Tibial artery (tissue), 4 donors: ENCODE results near the gene SLC22A7.

ENCODE experiments used
- DNase-seq, 2 donors: peaks; one replicate each; pipeline ENCODE4 v3.0.0-alpha.2; 2019
- H3K27ac ChIP-seq, 2 donors: fragments of 200-600 bp; sonication (generic) in 1 of 2; 1 replicate in 1 of 2; 2 replicates in 1 of 2; pipeline ENCODE4 v1.5.1; 2018 to 2019; ENCODE audit warnings: mild to moderate bottlenecking in 1 of 2
- H3K27me3 ChIP-seq, 2 donors: fragments of 200-600 bp; sonication (generic) in 1 of 2; one replicate each; pipeline versions ENCODE4 v1.5.1 to v1.6.0; 2016 to 2019
- H3K36me3 ChIP-seq, 3 donors: fragments of 200-600 bp; sonication (generic) in 2 of 3; one replicate each; pipeline ENCODE4 v1.5.1; 2016 to 2019; ENCODE audit warnings: mild to moderate bottlenecking in 2 of 3
- H3K4me1 ChIP-seq, 4 donors: fragments of 200-600 bp; sonication (generic) in 2 of 4; 1 replicate in 3 of 4; 2 replicates in 1 of 4; pipeline ENCODE4 v1.5.1; 2016 to 2019
- H3K4me3 ChIP-seq, 2 donors: fragments of 200-600 bp; sonication (generic) in 1 of 2; 1 replicate in 1 of 2; 2 replicates in 1 of 2; pipeline ENCODE4 v1.5.1; 2018 to 2019; ENCODE audit warnings: mild to moderate bottlenecking in 2 of 2
- H3K9me3 ChIP-seq, 3 donors: fragments of 200-600 bp; sonication (generic) in 1 of 3; one replicate each; pipeline ENCODE4 v1.5.1; 2016 to 2019
- intact Hi-C: fragments of 100-400 bp; cut with DNase I; formaldehyde crosslinking; loops from one replicate; pipeline ENCODE4 v1.15.0; 2023; ENCODE audit warnings: low total_unique reads
- TF ChIP-seq, protein P1 (sequence below), 2 experiments: fragments of 200-600 bp in 1 of 2; fragments of 450-650 bp in 1 of 2; IDR thresholded peaks; one replicate each; pipeline ENCODE4 v1.5.1; 2017 to 2019; ENCODE audit warnings: antibody characterized with exemption in 2 of 2, mild to moderate bottlenecking in 1 of 2, moderate library complexity in 1 of 2

Gene SLC22A7

DNA sequence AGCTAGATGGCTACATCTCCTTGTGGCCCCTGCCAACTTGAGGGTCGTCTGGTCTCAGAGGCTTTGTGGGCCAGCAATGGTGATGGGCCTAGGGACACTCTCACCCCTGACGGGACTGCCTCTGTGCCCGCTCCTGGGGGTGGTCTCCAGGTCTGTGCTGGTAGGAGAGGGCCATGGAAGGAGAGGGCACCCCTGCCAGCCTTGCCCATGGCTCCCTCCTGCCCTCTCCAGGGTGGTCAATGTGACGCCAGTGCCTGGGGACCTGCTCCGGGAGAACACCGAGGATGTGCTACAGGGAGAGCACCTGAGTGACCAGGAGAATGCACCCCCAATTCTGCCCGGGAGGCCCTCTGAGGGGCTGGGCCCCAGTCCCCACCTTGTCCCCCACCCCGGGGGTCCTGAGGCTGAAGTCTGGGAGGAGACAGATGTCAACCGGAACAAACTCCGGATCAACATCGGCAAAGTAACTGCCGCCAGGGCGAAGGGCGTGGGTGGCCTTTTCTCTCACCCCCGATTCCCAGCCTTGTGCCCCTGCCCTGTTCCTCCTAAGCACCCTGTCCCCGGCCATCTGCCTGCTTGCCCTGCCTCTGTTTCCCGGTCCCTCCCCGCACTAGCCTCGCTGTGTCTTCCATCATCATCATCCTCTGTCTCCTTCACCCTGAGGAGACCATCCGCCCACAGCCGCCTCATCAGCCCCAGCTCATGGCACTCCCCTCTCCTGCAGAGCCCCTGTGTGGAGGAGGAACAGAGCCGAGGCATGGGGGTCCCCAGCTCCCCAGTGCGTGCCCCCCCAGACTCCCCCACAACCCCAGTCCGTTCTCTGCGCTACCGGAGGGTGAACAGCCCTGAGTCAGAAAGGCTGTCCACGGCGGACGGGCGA, 39.0 kb upstream of the SLC22A7 start:
- Histone ChIP-seq H3K9me3 (no peaks in the 10 kb centered on the region), H3K27ac (no peak overlapping the region), H3K36me3 (no peaks in the 10 kb centered on the region), H3K4me3 (no peak overlapping the region), H3K4me1 (no peaks in the 10 kb centered on the region), H3K27me3 (peaks cover 0 to 34% of the 10 kb centered on the region in 2 donors)
- DNase-seq, result no peak
- TF ChIP-seq, protein P1, sequence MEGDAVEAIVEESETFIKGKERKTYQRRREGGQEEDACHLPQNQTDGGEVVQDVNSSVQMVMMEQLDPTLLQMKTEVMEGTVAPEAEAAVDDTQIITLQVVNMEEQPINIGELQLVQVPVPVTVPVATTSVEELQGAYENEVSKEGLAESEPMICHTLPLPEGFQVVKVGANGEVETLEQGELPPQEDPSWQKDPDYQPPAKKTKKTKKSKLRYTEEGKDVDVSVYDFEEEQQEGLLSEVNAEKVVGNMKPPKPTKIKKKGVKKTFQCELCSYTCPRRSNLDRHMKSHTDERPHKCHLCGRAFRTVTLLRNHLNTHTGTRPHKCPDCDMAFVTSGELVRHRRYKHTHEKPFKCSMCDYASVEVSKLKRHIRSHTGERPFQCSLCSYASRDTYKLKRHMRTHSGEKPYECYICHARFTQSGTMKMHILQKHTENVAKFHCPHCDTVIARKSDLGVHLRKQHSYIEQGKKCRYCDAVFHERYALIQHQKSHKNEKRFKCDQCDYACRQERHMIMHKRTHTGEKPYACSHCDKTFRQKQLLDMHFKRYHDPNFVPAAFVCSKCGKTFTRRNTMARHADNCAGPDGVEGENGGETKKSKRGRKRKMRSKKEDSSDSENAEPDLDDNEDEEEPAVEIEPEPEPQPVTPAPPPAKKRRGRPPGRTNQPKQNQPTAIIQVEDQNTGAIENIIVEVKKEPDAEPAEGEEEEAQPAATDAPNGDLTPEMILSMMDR (IDR thresholded peaks at IDR 0.05), result no peak
- intact Hi-C loops, result no loop called here

DNA sequence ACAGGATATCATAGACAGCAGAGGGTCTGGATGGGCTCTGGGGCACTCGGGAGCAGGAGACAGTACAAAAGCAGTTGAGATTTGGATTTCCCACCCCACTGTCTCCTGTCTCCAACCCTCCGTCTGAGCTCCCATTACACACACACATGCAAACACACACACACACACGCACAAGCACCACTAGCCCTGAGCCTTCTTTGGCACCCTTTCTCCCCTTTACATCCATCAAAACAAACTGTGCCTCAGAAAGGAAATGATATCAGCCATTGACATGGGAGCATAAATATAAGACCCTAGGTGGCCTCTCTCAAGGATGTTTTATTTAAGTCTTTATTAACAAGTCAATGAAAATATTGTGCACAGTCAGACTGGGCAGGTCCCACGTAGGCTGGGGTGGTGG, 37.3 kb upstream of the SLC22A7 start:
- TF ChIP-seq, protein P1 (IDR thresholded peaks at IDR 0.05), result no peak
- Histone ChIP-seq H3K27ac (no peak overlapping the region), H3K4me1 (no peaks in the 10 kb centered on the region), H3K4me3 (no peak overlapping the region), H3K36me3 (no peaks in the 10 kb centered on the region), H3K27me3 (peaks cover 0 to 18% of the 10 kb centered on the region in 2 donors), H3K9me3 (no peaks in the 10 kb centered on the region)
- DNase-seq, result no peak
- intact Hi-C loops, result loop anchor here (10.0 kb wide), 1 partner anchor 244 kb away; no protein-coding TSS in a partner anchor

DNA sequence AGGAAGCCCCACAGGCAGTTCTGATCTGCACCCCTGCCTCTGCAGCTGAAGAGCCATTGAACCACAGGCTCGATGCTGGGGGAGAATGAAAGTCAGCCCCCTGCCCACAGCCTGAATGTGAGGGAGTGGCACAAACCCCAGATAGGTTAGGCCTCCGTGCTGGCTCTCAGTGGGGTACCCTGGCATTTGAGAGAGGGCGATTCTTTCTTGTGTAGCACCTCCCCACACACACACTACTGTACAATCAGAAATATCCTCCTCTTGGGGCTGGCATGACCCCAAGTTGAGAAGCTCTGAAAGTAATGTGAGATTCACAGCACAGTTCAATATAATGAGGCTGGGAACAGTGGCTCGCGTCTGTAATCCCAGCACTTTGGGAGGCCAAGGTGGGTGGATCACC, 36.9 kb upstream of the SLC22A7 start:
- H3K36me3 ChIP-seq, result no peaks in the 10 kb centered on the region
- no peaks in the 10 kb centered on the region for H3K9me3 ChIP-seq
- H3K27ac ChIP-seq, result no peak overlapping the region
- H3K4me1 ChIP-seq, result no peaks in the 10 kb centered on the region
- intact Hi-C loops, result loop anchor here (10.0 kb wide), 1 partner anchor 244 kb away; no protein-coding TSS in a partner anchor
- no peak overlapping the region for H3K4me3 ChIP-seq
- TF ChIP-seq, protein P1 (IDR thresholded peaks at IDR 0.05), result no peak
- H3K27me3 ChIP-seq, result peaks cover 0 to 17% of the 10 kb centered on the region in 2 donors
- no peak for DNase-seq

DNA sequence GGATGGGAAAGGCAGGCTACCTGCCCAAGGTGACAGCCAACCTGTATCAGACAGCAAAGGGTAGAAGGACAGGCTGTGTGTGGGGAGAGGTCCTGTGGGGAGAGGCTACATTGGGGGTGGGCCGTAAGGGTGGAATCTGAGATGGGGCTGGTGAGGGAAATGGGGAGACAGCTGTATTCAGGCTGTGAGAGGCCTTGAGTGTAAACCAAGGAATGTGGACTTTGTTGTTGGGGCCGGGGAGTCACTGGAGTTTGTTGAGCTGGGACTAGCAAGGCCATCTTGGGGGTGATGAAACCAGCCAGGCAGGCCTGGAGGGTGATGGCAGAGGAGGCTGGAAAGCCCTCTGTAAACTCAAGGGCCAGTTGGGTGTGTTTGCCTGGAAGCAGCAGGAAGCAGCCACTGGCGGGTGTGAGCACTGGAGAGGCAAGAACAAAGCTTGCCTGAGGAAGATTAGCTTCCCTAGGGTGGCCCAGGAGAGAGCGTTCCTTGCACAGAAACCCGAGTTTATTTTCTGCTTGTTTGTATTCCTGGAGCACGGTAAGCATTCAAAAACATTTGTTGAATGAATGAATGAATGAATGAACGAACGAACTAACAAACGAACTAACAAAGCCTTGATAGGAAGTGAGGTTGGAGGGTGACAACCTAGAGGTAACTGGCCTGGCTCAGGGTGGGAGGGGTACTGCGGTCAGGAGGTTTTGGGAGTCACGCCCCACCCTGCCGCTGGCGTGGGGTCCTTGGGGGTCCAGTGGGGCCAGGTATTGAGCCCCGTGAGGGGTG, 35.9 kb upstream of the SLC22A7 start:
- H3K27me3 ChIP-seq, result peaks cover 0 to 12% of the 10 kb centered on the region in 2 donors
- no peak for DNase-seq
- intact Hi-C loops, result loop anchor here (10.0 kb wide), 1 partner anchor 243 kb away; no protein-coding TSS in a partner anchor
- no peaks in the 10 kb centered on the region for H3K36me3 ChIP-seq
- no peaks in the 10 kb centered on the region for H3K4me1 ChIP-seq
- no peaks in the 10 kb centered on the region for H3K9me3 ChIP-seq
- H3K27ac ChIP-seq, result no peak overlapping the region
- TF ChIP-seq, protein P1 (IDR thresholded peaks at IDR 0.05), result no peak
- H3K4me3 ChIP-seq, result no peak overlapping the region

DNA sequence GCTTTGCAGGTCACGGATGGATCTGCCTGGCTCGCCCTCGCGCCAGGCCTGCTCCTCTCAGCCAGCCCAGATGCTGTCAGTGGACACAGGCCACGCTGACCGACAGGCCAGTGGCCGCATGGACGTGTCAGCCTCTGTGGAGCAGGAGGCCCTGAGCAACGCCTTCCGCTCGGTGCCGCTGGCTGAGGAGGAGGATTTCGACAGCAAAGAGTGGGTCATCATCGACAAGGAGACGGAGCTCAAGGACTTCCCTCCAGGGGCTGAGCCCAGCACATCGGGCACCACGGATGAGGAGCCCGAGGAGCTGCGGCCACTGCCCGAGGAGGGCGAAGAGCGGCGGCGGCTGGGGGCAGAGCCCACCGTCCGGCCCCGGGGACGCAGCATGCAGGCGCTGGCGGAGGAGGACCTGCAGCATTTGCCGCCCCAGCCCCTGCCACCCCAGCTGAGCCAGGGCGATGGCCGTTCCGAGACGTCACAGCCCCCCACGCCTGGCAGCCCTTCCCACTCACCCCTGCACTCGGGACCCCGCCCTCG, 35.2 kb upstream of the SLC22A7 start:
- TF ChIP-seq, protein P1 (IDR thresholded peaks at IDR 0.05), result no peak
- DNase-seq, result no peak
- Histone ChIP-seq H3K4me1 (peaks cover 0 to 3% (median 2%) of the 10 kb centered on the region in 4 donors), H3K9me3 (no peaks in the 10 kb centered on the region), H3K27ac (no peak overlapping the region), H3K36me3 (no peaks in the 10 kb centered on the region), H3K4me3 (no peak overlapping the region), H3K27me3 (peaks cover 0 to 8% of the 10 kb centered on the region in 2 donors)
- intact Hi-C loops, result loop anchor here (10.0 kb wide), 1 partner anchor 242 kb away; no protein-coding TSS in a partner anchor
